HG02840 (cell line): ENCODE measurements around the gene TSPAN11.

ENCODE experiments used
- ATAC-seq: cut with Tn5 transposase; IDR thresholded peaks from one replicate; pipeline ENCODE4 v1.9.1; 2021; ENCODE audit warnings: mild to moderate bottlenecking, moderate library complexity, moderate number of reproducible peaks; ENCODE audit not compliant: unreplicated experiment, low FRiP score

The TSPAN11 gene

DNA sequence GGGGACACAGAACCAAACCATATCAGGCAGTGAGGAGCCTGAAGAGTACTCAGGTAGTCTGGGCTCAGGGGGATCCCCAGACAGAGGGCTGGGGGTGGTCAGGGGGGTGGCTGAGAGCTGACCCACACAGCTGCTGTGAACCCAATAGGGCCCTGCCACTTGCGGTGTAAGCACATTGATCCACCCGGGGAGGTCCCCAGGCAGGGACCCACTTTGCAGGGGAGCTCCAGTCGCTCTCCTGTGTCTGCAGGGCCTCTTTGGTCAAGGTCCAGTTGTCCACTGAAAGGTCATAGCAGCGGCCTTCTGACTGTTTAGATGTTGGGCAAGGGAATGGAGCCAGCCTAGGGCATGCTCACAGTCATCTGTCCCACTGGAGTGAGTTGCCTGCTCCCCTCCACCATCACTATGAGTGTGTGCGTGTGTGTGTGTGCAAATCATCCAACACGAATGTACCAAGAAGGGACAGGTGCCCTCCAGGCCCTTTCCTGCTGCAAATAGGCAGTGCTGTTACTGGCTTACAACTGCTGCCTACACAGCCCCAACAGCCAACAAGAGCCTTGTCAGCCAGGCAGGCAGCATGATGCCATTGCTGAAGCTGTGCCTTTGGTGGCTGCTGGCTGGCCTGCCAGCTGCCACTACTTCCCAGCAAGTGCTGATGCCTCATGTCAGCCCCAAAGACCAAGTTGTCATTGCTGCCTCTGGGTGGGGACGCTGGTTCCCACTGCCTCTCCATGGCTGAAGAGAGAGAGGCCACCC is 71.3 kb downstream of the TSPAN11 start:
- ATAC-seq = no peak

DNA sequence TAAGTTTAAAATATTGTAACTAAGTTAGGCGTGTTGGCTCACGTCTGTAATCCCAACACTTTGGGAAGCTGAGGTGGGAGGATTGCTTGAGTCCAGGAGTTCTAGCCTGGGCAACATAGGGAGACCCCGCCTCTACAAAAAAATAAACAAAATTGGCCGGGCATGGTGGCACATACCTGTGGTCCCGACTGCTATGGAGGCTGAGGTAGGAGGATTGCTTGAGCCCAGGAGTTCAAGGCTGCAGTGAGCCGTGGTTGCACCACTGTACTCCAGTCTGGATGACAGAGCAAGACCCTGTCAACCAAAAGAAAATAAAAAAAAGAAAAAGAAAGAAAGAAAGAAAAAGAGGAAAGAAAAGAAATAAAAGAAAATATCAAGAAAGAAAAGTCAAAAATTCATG is 72.5 kb downstream of the TSPAN11 start:
- no peak for ATAC-seq

DNA sequence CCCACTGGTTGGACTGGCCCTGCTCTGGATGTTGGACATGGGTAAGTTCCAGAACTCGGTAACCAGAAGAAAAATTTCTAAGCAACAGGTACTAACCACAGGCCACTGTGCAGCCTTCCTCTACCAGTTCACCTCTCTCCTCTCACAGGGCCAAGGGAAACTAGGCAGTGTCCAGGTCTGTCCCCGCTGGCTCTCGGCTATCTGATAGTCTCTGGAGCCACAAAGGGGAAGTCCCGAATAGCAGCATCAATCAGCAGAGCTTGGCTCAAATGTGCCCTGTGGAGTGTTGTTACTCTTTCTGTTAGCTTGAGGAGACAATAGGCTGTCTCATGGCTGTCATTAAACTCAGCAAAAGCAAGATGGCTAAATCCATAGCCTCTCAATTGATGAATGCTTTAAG is 73.2 kb downstream of the TSPAN11 start:
- no peak for ATAC-seq

DNA sequence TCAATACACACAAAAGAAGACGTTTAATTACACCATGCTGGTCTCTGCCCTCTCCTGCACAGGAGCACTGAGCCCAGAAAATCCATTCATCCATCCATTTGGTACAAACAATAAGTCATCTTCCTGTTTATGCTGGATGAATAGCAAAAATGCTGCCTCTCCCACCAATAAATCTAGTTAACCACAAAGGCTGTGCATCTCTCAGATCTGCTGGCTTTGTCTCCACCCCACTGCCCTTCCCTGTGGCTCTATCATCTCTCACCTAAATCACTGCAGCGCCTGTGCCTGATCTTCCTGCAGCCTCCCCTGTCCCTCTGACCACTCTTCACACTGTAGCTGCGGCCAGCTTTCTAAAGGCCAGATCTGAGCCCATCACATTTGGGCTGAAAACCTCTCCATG is 74.2 kb downstream of the TSPAN11 start:
- ATAC-seq = no peak

DNA sequence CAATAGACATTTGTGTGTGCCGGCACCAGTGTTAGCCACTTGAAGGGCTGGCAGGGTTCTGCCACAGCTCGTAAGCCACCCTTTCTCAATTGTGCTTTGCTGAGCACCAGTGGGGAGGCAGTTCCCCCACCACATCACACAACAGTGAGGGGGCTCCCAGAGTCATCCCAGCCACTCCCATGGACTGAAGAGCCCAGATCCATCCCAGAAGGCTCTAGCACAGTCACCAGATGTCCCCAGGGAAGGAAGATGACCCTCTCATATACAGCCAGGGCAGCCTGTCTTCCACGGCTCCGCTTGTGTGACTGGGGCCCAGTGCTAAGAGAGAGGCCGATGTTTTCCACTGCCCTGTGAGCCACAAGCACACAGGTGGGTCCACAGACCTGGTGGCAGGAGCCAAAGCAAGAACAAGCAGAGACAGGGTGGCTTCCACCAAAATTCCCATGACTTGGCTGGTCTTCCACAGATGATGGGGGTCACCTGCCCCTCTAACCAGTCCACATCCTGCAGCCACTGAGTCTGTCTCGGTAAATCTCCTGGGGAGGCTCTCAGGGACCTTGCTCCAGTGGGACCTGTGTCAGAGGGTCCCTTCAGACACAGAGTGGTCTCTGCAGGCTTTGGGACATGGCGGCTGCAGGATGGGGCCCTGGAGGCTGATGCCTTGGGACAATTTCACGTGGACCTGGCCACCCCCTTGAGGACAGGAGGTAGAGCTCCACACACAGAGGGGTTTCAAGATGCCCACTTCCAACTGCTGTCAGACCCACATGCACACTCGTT is 75.2 kb downstream of the TSPAN11 start:
- ATAC-seq = no peak

DNA sequence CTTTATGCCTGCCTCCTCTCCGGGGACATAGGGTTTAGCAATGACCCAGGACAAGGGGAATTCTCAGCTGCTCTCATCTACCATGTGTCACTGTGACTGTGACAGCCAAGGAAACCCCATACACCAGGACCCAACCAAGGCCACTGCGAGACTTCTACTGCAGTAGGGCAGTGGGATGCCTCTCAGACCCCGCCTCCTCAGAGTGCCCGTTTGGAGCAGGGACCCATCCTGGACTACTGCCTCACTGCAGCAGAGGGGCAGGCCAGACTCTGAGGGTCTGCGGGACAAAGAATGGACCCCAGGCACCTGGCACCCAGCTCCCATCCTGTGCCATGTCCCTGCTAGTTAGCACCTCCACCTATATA is 75.8 kb downstream of the TSPAN11 start:
- no peak for ATAC-seq

DNA sequence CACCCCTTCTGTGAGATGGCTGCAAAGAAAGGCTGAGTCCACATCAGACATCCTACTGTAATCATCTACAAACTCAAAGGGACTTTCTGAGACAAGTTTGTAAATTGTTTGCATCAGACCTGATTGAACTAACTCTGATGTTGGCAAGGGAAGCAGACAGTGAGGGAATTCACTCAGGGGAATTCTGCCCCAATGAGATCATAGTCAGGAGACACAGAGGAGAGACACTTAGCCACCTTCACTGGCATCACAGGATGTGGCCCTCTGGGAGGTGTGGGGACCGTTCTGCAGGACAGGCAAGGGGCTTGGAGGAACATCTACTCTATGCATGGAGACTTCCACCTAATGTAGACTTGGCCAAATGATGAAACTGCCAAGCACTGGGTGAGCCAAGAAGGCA is 76.5 kb downstream of the TSPAN11 start:
- no peak for ATAC-seq

DNA sequence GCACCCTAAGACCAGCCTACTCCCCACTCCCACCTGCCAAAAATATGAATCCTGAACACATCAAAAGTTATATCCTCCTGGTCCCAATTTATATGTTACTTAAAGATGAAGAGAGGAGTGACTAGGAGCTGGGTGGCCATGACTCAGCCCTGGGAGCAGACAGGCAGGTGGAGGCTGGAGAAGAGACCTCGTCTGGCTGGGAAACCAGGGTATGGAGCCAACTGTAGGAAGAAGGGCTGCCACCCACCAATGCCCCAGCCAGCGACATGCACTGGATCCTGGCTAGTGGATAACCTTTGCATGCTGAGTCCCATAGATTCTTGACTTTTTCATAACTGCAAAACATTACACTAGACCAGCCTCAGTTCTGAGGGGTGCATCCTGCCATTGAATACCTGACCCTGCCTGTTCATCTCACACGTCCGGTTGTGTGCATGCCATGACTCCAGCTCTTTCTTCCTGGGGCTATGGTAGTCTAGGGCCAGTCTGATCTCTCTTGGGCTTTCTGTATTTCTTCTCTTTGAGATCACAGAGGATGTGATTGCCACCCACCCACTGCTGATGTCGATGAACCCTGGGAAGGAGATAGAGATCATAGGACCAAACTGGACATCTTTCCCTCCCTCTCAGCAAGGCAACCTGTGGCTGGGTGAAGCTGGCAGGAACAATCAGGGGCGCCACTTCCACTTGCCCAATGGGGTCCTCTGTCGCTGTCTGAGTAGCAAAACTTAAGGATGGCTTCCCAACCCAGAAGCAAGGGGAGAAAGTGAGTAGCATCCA is 77.5 kb downstream of the TSPAN11 start:
- no peak for ATAC-seq

DNA sequence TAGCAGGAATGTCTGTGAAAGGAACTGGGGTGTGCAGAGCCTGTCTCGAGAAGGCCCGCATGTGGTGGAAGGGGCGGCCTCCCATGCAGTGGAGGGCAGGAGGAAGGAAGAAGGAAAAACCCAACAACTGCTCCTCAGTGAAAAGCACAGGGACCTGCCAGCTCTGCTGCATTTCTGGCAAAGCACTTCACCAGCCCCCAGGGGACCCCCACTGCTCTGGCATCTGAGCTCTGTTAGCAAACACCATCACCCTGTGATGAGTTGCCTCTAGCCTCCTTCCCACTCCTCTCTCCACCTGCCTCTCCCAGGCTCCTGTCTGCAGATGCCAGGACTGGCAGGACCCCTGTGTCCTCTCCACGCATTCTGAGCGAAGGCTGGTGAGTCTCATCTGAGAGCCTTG is 78.1 kb downstream of the TSPAN11 start:
- no peak for ATAC-seq

DNA sequence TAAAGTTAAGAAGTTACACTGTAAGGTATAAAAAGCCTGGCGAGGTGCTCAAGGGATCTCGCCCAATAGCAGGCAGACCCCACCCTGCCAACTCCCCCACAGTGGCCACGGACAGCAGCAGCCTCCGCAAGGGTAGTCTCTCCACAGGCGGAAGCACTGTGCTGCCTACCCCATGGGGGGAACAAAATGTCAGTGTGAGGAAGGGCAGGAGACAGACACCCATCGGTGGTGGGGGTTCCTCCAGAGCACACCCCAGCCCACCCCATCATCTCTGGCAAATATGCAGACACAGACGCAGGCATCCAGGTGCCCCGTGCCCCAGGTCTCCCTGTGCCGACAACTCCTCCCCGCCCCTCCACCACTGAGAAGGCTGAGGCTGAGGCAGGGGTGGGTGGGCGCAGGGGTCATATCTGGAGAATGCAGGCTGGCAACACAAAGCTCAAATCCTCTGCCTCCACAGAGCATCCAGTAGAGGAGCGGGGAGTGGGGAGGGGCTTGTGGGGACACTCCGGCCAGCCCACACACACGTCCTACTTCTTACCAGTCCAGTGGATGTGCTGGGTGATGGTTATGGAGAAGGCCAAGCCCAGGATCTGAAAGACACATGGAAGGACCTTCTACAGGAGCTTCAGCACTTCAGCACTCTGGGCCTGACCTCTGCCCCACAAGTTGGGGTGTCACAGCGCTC is 78.9 kb downstream of the TSPAN11 start:
- ATAC-seq = no peak

DNA sequence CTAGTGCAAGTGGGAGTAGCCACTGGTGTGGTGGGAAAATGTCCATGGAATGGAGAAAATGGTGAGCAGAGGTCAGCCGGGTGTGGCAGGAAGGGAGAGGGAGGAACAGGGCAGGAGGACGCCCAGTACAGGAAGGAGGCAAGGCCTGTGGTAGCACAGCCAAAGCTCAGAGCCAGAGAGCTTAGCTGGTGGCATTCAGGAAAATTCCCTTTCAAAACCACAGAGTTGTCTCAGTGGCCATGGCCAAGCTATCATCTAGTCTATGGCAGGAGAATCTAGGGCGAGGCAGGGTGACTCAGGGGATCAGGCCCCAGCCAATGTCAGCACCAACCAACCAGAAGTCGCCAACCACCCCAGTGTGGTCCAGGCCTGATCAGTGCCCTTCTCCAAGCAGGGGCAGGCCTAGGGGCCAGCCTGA is 79.4 kb downstream of the TSPAN11 start:
- no peak for ATAC-seq

DNA sequence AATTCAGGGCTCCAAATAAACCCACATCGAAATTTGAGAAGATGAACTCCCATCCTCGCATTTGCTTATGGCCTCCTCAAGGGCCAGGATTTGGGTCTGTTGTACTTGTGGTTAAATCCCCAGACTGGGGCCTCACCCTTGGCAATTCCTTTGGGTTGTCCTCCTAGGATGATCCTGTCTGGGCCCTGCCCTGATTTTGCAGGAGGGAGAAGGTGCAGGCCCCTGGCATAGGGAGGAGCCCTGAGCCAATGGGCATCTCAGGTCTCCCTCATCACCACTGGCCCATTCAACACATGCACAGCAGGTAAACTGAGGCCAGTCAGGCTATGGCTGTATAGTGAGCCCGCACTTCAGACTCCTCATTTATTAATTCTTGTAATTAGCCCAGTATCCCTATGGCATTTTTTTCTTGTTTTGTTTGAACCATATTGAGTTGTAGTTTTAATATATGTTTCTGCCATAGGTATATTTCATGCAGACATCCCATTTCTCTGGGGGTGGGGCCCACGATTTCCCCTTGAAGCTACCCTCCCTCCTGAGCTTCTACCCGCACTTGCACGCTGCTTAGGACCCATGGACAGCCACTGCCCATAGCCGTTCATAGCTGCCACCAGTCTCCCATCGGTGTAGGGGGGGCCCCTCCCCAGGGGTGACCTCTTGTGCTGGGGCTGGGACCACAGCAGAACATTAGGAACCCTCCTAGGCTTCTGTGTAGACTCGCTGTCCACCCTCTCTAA is 80.0 kb downstream of the TSPAN11 start:
- no peak for ATAC-seq

DNA sequence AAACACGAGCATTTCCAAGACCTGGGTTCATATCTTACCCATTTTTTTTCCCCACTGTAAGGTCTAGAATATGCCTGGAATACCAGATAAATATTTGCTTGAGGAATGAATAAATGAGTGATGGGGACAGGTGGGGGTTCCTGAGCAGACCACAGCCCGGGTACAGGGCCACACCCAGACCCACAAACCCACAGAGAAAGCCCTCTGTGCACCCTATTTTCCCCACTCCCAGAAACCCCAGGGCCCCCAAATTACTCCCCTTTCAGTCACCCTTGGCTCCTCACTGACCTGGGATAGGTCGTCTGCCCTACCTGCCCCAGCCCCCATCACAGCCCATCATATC is 80.6 kb downstream of the TSPAN11 start:
- ATAC-seq = no peak

DNA sequence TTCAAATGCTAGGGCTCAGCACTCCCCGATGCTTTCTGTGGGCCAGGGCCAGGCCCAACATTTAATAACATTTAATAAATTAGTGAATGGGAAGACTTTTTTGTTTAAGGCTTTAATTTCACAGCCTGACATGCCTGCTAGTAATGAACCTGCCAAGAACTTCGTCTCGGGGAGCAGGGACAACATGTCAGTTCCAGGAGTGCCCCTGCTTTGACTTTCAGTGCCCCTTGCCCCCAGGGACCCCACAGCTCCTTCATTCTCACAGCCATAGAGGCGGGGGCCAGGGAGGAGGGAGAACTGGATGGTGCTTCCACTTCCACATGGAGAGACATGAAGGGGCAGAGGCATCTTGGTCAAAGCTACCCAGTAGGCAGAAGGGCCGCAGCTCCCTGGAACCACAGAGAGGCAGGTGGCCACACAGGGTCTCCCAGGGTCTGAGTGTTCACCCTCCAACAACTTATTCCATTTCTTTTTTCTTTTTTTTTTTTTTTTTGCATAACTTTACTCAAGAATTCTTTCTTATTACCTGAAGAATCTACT is 81.2 kb downstream of the TSPAN11 start:
- ATAC-seq = no peak

DNA sequence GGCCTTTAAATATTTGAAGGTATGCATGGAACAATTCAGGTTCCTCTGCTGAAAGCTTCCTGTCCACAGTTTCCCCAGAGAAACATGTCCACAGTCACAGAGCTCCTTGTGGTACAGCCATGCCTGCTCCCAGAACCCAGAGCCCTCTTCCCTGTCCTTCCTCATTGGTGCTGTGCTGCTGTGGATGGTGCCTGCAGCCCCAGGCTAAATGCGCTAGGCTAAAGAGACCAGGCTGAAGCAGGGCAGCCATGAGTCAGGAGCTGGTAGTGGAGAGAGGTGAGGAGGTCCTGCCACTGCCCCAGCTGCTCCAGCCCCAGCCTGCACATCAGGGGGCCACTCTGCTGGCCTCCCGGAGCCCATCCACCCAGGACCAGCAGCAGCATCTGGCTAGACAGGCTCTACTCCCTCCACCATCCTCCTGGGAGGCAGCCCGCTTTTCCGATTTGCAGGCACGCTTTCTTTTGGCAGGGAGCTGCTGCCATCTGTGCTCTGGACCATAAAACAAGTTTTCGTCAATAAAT is 81.8 kb downstream of the TSPAN11 start:
- ATAC-seq = no peak

DNA sequence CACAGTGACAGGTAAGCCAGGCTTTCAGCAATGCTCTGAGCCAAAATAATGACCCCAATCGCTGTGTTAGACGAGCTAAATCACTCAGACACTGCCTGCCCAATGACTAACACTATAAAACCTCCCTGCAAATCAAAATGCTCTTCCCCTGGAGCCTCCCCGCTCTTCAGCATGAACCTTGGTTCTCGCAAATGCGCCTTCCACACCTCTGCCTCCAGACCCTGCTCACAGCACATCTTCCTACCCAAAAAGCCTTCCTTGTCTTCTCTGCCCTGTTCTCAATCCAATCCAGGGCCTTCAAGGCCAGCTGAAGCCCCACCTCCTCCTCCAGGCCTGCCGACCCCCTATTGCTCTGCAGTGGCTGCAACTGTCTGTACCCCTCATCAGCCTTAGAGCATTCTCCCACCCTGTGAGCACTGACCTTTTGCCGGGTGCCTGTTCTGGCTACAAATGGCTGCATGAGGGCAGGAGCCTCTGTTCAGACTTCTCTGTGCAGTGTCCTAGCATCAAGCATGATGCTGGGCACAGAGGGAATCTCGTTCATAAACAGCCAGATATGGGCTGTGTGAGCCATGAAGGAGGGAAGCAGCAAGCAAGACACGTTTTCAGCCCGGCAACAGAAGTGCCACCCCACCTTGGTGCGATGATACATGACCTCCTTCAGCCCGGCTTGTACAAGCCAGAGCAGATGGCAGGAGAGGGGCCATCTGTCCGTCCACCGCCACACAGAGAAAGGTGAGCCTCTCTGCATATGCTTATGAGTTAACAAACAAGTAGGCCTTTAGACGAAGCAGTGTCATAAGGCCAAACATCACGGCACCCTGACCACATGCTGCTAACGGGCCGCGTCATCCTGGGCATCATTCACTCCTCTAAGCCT is 82.7 kb downstream of the TSPAN11 start:
- no peak for ATAC-seq

DNA sequence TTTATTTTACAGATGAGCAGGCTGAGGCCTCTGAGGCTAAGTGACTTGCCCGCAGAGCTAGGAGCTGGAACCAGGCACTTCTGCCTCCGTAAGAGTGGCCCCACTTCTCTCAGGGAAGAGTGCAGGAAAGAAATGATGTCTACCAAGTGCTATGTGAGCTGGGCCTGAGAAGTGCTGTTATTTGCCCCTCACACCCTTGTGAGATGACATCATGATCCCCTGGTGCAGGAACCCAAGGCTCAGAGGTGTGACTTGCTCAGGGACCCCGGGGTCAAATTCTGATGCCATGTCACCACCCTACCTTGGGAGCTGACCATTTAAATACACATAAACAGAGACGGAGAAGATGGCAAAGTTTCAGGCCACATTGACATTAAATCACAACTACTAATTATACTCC is 83.4 kb downstream of the TSPAN11 start:
- no peak for ATAC-seq

DNA sequence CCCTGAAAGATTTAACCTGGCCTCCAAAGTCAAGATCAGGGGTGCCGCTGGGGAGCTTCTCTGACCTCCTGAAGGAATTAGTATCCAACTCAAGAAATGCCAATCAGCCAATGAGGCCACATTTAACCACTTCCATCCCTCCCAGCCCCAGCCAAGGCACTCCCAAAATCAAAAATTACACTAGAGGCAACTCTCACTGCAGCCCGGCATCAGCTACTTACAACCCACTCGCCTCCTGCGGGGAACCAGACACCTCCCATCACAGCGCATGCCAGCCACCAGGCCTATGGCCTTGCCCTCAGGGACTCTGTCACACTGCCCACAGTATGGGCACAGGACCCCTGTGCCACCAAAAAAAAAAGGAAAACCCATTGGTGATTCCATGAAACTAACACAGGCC is 84.8 kb downstream of the TSPAN11 start:
- ATAC-seq = no peak
